ENCODE measurements around the gene NME5. TPM values are rescaled to one million over a fixed set of nuclear protein-coding genes. Genes with fewer than 3 reads are reported as not detected.

Gene NME5, protein sequence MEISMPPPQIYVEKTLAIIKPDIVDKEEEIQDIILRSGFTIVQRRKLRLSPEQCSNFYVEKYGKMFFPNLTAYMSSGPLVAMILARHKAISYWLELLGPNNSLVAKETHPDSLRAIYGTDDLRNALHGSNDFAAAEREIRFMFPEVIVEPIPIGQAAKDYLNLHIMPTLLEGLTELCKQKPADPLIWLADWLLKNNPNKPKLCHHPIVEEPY
- total RNA-seq (10 to 100 TPM in 2 of 7 donors, 1 to 10 TPM in 5; 3.6 to 16.2 (median 7.2) TPM), polyA plus RNA-seq (1 to 10 TPM; 3.6 to 6.2 TPM)
- long read RNA-seq, donor 1, partial matches to known transcripts: 0 of 8 reads
- long read RNA-seq, donor 1, other reads (novel, unspliced or antisense): 4 of 8 reads
- long read RNA-seq, donor 2, partial matches to known transcripts: 0 of 2 reads
- long read RNA-seq, donor 2, other reads (novel, unspliced or antisense): 0 of 2 reads
- long read RNA-seq, donor 3, partial matches to known transcripts: 0 of 3 reads
- long read RNA-seq, donor 3, other reads (novel, unspliced or antisense): 1 of 3 reads

DNA sequence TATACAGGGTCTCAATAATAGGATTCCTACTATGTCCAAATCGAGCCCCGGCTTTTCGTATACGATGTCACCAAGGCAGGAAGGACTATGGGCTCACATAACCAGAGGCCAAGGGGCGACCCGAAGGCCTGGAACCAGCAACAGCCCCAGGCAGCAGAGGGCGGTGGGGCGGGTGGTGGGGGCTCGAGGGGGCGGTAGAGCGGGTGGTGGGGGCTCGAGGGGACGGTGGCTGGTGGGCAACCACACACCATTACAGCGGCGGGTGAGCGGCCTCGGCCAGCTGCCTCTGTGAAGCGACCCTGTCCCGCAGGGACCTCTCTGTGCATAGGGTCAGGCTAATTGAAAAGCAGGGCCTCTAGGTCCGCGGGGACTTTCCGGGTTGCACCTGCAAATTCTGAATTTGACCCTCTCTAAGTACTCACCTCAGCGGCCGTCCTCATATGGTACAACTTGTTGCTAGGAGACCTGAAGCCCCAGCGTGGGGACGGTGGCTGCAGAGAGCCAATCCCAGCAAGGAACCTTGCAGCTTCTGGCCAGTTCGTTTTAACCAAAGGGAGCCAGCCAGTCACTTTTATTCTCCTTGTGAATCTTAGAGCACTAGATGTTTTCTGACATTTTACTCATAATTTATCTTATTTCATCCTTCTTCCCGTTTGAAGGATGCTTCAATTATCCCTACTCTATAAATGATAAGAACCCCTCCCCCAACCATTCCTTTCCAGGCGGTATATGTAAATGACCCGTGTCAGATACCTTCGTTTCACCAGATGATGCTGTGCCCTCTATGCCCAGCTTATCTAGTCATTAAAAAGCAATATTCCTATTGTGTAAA lies at the start of gene NME5:
Gene NME5, minus strand, starts transcription at position 480 of the 832 bp plus-strand sequence. CDS start 648 bp downstream, outside the sequence.
- peak; percentile 57 to 82 (median 70) for DNase-seq
- WGBS, 3 donors: 2 to 4% (median 3%) methylated on average over 31 of the region's 31 CpGs

DNA sequence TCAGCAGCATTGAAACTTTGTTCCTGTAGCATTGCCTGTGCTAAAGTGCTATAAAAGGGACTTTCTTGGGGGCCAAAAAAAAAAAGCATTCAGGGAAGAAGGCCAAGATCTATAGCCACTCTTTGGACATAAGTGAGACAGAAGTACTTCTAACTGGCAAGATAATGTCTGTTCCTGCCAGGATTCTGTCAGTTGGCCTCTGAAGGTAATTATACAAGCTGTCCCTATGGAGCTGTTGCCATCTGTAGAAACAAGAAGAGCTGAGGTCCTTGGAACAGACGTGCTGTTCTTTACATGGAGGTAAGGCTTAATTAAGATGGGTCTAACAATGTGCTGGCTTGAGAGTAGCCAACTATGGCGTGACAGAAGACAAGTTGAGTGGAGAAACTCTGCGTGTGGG lies 49.4 kb upstream of the NME5 start:
- Histone ChIP-seq H3K27ac (no peak overlapping the region), H3K9me3 (no peaks in the 10 kb centered on the region), H3K4me3 (no peak overlapping the region), H3K27me3 (no peaks in the 10 kb centered on the region), H3K4me1 (ENCODE audit: insufficient read depth) (no peaks in the 10 kb centered on the region), H3K36me3 (no peaks in the 10 kb centered on the region)
- intact Hi-C loops (cut with DNase I): no loop called here
- DNase-seq: no peak
- TF ChIP-seq EP300 (IDR thresholded peaks at IDR 0.05): no peak
- WGBS, 3 donors: 82 to 88% (median 87%) methylated on average over 3 of the region's 3 CpGs

More for the DNA sequence above, at the start of gene NME5:
- H3K4me1 ChIP-seq (ENCODE audit: insufficient read depth): no peaks in the 10 kb centered on the region
- H3K27ac ChIP-seq: no peak within 1 kb of the TSS
- TF ChIP-seq EP300 (IDR thresholded peaks at IDR 0.05) (no peak), POLR2A (IDR thresholded peaks at IDR 0.05) (no peak)
- TF ChIP-seq, protein P1, sequence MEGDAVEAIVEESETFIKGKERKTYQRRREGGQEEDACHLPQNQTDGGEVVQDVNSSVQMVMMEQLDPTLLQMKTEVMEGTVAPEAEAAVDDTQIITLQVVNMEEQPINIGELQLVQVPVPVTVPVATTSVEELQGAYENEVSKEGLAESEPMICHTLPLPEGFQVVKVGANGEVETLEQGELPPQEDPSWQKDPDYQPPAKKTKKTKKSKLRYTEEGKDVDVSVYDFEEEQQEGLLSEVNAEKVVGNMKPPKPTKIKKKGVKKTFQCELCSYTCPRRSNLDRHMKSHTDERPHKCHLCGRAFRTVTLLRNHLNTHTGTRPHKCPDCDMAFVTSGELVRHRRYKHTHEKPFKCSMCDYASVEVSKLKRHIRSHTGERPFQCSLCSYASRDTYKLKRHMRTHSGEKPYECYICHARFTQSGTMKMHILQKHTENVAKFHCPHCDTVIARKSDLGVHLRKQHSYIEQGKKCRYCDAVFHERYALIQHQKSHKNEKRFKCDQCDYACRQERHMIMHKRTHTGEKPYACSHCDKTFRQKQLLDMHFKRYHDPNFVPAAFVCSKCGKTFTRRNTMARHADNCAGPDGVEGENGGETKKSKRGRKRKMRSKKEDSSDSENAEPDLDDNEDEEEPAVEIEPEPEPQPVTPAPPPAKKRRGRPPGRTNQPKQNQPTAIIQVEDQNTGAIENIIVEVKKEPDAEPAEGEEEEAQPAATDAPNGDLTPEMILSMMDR (IDR thresholded peaks at IDR 0.05): no peak
- intact Hi-C loops (cut with DNase I): loop anchor here in 2 of 4 donors (5.0 to 10.0 kb wide), 2 partner anchors 362 to 364 kb away; no protein-coding TSS in a partner anchor
- H3K36me3 ChIP-seq: no peaks in the 10 kb centered on the region
- H3K27me3 ChIP-seq: no peaks in the 10 kb centered on the region
- H3K4me3 ChIP-seq: peak within 1 kb of the TSS; percentile 41
- H3K9me3 ChIP-seq: no peaks in the 10 kb centered on the region

DNA sequence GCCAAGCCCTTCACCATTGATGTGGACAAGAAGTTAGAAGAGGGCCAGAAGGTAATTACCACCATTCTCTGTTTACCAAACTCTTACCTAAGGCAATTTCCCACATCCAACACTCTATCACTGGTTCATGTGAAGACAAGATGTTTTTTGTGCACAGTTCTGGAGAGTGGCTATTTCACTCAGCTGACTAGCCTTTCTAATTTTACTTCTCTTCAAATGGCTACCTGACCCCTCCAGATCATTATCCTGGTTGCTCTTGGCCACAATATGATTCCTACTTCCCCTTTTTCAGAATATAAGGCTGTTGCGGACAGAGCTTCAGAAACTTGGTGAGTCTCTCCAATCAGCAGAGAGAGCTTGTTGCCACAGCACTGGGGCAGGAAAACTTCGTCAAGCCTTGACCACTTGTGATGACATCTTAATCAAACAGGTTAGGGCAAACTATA lies 46.8 kb upstream of the NME5 start:
- no peaks in the 10 kb centered on the region for H3K27me3 ChIP-seq
- no peak overlapping the region for H3K4me3 ChIP-seq
- 83 to 90% (median 86%) methylated on average over 2 of the region's 2 CpGs for WGBS, 3 donors
- H3K27ac ChIP-seq: no peak overlapping the region
- intact Hi-C loops (cut with DNase I): no loop called here
- H3K36me3 ChIP-seq: no peaks in the 10 kb centered on the region
- TF ChIP-seq, protein P1 (IDR thresholded peaks at IDR 0.05): no peak
- TF ChIP-seq EP300 (IDR thresholded peaks at IDR 0.05): no peak
- TF ChIP-seq POLR2A (IDR thresholded peaks at IDR 0.05): no peak
- H3K4me1 ChIP-seq (ENCODE audit: insufficient read depth): no peaks in the 10 kb centered on the region
- no peaks in the 10 kb centered on the region for H3K9me3 ChIP-seq
- no peak for DNase-seq

DNA sequence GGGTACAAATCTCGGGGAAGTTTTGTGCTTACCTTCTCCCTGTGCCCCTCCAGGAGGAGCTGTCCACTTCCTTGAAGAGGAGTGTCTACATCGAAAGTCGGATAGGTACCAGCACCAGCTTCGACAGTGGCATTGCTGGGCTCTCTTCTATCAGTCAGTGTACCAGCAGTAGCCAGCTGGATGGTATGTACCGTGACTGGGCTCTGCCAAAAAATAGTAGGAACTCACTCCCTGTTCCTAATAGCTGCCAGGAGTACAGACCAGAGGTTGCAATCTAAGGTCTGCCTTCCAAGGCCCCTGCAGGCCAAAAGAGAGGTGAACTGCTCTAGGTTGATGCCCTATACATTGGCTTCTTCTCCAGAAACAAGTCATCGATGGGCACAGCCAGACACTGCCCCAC lies 43.6 kb upstream of the NME5 start:
- intact Hi-C loops (cut with DNase I): no loop called here
- Histone ChIP-seq H3K9me3 (no peaks in the 10 kb centered on the region), H3K27me3 (no peaks in the 10 kb centered on the region), H3K27ac (no peak overlapping the region), H3K4me1 (ENCODE audit: insufficient read depth) (peaks cover 4% of the 10 kb centered on the region), H3K36me3 (no peaks in the 10 kb centered on the region), H3K4me3 (no peak overlapping the region)
- no peak for DNase-seq
- 86 to 96% (median 87%) methylated on average over 6 of the region's 6 CpGs for WGBS, 3 donors
- TF ChIP-seq EP300 (IDR thresholded peaks at IDR 0.05) (no peak), POLR2A (IDR thresholded peaks at IDR 0.05) (no peak)
- TF ChIP-seq, protein P1 (IDR thresholded peaks at IDR 0.05): no peak
